SH-SY5Y (cell line): ENCODE measurements around the gene TAX1BP3.

ENCODE experiments used
- GATA2 ChIP-seq: IDR thresholded peaks from 2 replicates; pipeline ENCODE4 v1.6.1; 2011; ENCODE audit warnings: mild to moderate bottlenecking, low read depth, low read length
- GATA3 ChIP-seq: IDR thresholded peaks from 2 replicates; pipeline ENCODE4 v1.6.1; 2011; ENCODE audit warnings: low read depth, mild to moderate bottlenecking, low read length, moderate library complexity

DNA sequence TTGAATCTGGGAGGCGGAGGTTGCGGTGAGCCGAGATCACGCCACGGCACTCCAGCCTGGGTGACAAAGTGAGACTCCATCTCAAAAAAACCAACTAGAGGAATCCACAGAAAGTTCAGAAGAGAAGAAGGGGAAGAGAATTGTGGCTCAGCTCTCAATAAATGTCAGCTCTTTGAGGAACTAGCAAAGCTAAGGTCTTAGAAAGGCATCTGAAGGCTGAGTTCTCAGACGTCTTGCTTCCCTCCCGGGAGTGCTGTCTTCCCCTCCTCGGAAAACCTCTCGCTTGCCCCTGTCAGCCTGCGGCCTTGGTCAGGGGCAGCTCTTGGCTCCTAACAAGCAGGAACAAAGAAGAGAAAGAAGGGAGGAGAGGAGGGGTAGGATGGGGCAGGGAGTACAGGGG, 37.6 kb downstream of the TAX1BP3 start:
- TF ChIP-seq GATA2 = no peak
- TF ChIP-seq GATA3 = no peak
